ENCODE measurements around the gene PUM1.

DNA sequence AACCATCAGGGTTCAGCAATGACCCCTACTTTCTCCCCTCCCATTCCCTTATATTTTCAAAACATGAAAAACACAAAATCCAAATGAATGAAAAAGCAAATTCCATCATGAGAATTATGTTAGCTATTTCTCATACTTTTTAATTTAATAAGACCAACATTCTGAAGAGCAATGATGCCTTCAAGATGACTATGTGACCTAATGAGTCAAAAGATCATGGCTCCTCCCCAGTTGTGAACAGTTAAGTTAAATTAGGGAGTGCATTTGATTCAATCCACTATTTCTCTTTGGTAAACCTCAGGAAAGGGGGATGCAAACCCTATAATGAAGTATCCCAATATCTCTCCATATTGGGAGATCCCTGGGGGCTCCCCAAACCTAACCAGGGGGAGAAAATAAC is 36.5 kb downstream of the PUM1 start:
- TF ChIP-seq, protein P1, sequence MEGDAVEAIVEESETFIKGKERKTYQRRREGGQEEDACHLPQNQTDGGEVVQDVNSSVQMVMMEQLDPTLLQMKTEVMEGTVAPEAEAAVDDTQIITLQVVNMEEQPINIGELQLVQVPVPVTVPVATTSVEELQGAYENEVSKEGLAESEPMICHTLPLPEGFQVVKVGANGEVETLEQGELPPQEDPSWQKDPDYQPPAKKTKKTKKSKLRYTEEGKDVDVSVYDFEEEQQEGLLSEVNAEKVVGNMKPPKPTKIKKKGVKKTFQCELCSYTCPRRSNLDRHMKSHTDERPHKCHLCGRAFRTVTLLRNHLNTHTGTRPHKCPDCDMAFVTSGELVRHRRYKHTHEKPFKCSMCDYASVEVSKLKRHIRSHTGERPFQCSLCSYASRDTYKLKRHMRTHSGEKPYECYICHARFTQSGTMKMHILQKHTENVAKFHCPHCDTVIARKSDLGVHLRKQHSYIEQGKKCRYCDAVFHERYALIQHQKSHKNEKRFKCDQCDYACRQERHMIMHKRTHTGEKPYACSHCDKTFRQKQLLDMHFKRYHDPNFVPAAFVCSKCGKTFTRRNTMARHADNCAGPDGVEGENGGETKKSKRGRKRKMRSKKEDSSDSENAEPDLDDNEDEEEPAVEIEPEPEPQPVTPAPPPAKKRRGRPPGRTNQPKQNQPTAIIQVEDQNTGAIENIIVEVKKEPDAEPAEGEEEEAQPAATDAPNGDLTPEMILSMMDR (IDR thresholded peaks at IDR 0.05): no peak
- TF ChIP-seq POLR2A (IDR thresholded peaks at IDR 0.05): no peak

Data from right lobe of liver (tissue), 4 donors.